GM23248 (cell line): ENCODE measurements around the gene SPEF2. TPM values are rescaled to one million over a fixed set of nuclear protein-coding genes. Genes with fewer than 3 reads are reported as not detected.

Source experiments
- DNase-seq: peaks from one replicate; pipeline ENCODE4 v3.0.0-alpha.2; 2015
- H2AFZ ChIP-seq: fragments of 200-600 bp; sonication (generic); 2 replicates; pipeline ENCODE4 v1.6.1; 2016; ENCODE audit warnings: antibody characterized with exemption
- H3F3A ChIP-seq: fragments of 200-600 bp; sonication (generic); 2 replicates; pipeline ENCODE4 v1.6.1; 2016; ENCODE audit warnings: mild to moderate bottlenecking, antibody characterized with exemption, mixed run types; ENCODE audit not compliant: insufficient read depth
- H3K27ac ChIP-seq: fragments of 200-600 bp; sonication (generic); 2 replicates; pipeline ENCODE4 v1.5.1; 2016; ENCODE audit warnings: mild to moderate bottlenecking
- H3K27me3 ChIP-seq: fragments of 200-600 bp; sonication (generic); replicated peaks from 2 replicates; pipeline ENCODE4 v1.6.1; 2016; ENCODE audit warnings: mild to moderate bottlenecking; ENCODE audit not compliant: insufficient read depth
- H3K36me3 ChIP-seq: fragments of 200-600 bp; sonication (generic); 2 replicates; pipeline ENCODE4 v1.6.1; 2016; ENCODE audit warnings: low read depth, mild to moderate bottlenecking
- H3K4me1 ChIP-seq: fragments of 200-600 bp; sonication (generic); 2 replicates; pipeline ENCODE4 v1.6.1; 2016; ENCODE audit warnings: mild to moderate bottlenecking; ENCODE audit not compliant: insufficient read depth
- H3K4me2 ChIP-seq: fragments of 200-600 bp; sonication (generic); one replicate; pipeline ENCODE4 v1.6.1; 2016; ENCODE audit warnings: mild to moderate bottlenecking; ENCODE audit not compliant: unreplicated experiment
- H3K4me3 ChIP-seq: fragments of 200-600 bp; sonication (generic); 2 replicates; pipeline ENCODE4 v1.5.1; 2016; ENCODE audit warnings: mild to moderate bottlenecking
- H3K79me2 ChIP-seq: fragments of 200-600 bp; sonication (generic); 2 replicates; pipeline ENCODE4 v1.6.1; 2016; ENCODE audit warnings: mild to moderate bottlenecking; ENCODE audit not compliant: insufficient read depth
- H3K9ac ChIP-seq: fragments of 200-600 bp; sonication (generic); 2 replicates; pipeline ENCODE4 v1.6.1; 2016; ENCODE audit warnings: mild to moderate bottlenecking
- H3K9me2 ChIP-seq: fragments of 200-600 bp; sonication (generic); 2 replicates; pipeline ENCODE4 v1.6.1; 2016; ENCODE audit warnings: mixed run types, mild to moderate bottlenecking, moderate library complexity; ENCODE audit not compliant: insufficient read depth
- H3K9me3 ChIP-seq: fragments of 200-600 bp; sonication (generic); one replicate; pipeline ENCODE4 v1.6.1; 2017; ENCODE audit warnings: low read depth
- H4K20me1 ChIP-seq: fragments of 200-600 bp; sonication (generic); 2 replicates; pipeline ENCODE4 v1.6.0; 2016; ENCODE audit not compliant: insufficient read depth
- EZH2 ChIP-seq: fragments of 200-600 bp; sonication (generic); IDR thresholded peaks from 2 replicates; pipeline ENCODE4 v1.6.1; 2018; ENCODE audit warnings: antibody characterized with exemption, mild to moderate bottlenecking; ENCODE audit not compliant: insufficient read depth, poor library complexity, severe bottlenecking
- EZH2phosphoT487 ChIP-seq: fragments of 200-600 bp; sonication (generic); IDR thresholded peaks from 2 replicates; pipeline ENCODE4 v1.6.1; 2018; ENCODE audit warnings: antibody characterized with exemption, moderate library complexity, mild to moderate bottlenecking, low read depth; ENCODE audit not compliant: insufficient read depth
- WGBS, 2 experiments: methylation state at CpG; one replicate each; pipeline ENCODE4 v1.1.6; 2015 to 2017; ENCODE audit warnings: low lambda C conversion rate in 2 of 2, low coverage in 1 of 2; ENCODE audit errors: missing lambda C conversion rate in 2 of 2; 5-methylcytosine and 5-hydroxymethylcytosine counted together
- in situ Hi-C: fragments of 300-500 bp; cut with MboI; formaldehyde crosslinking; loops from 2 replicates; pipeline ENCODE4 v1.15.0; 2020
- polyA plus RNA-seq: library from polyadenylated mRNA; unstranded; fragments of >200 nt; fragmentation: Nextera tagmentation; extraction: Ambion mirVana; gene quantifications from 2 replicates; pipeline ENCODE4 v1.2.1, GENCODE V29; 2016
- total RNA-seq: library from RNA; depleted of rRNA; stranded (reverse); fragments of >200 nt; shearing (Covaris generic); gene quantifications from 2 replicates; pipeline ENCODE4 v1.2.3, GENCODE V29; 2014

SPEF2 gene
- total and polyA plus RNA-seq, 2 experiments from 2014 or later: 5.3 to 6.7 TPM

- TF ChIP-seq EZH2phosphoT487: no peak
- TF ChIP-seq EZH2: no peak
- no peak overlapping the region for H3K4me3 ChIP-seq
- H3K27ac ChIP-seq: no peak overlapping the region
- no peaks in the 10 kb centered on the region for H3K79me2 ChIP-seq
- in situ Hi-C loops: loop anchor here (25.0 kb wide), 1 partner anchor 560 kb away; no protein-coding TSS in a partner anchor
- no peaks in the 10 kb centered on the region for H4K20me1 ChIP-seq
- no peaks in the 10 kb centered on the region for H3K4me1 ChIP-seq
- H2AFZ ChIP-seq: no peak overlapping the region
- H3F3A ChIP-seq: no peaks in the 10 kb centered on the region
- H3K36me3 ChIP-seq: no peaks in the 10 kb centered on the region
- DNase-seq: no peak
- 100% methylated on average over 1 of the region's 1 CpG for WGBS, 2 experiments
- H3K9ac ChIP-seq: no peak overlapping the region
- no peaks in the 10 kb centered on the region for H3K9me2 ChIP-seq
- H3K4me2 ChIP-seq: no peak overlapping the region
- no peaks in the 10 kb centered on the region for H3K27me3 ChIP-seq
- no peaks in the 10 kb centered on the region for H3K9me3 ChIP-seq
These were observed 30.0 kb downstream of the SPEF2 start for GRCh38 chr5:35647712-35648111.

DNA sequence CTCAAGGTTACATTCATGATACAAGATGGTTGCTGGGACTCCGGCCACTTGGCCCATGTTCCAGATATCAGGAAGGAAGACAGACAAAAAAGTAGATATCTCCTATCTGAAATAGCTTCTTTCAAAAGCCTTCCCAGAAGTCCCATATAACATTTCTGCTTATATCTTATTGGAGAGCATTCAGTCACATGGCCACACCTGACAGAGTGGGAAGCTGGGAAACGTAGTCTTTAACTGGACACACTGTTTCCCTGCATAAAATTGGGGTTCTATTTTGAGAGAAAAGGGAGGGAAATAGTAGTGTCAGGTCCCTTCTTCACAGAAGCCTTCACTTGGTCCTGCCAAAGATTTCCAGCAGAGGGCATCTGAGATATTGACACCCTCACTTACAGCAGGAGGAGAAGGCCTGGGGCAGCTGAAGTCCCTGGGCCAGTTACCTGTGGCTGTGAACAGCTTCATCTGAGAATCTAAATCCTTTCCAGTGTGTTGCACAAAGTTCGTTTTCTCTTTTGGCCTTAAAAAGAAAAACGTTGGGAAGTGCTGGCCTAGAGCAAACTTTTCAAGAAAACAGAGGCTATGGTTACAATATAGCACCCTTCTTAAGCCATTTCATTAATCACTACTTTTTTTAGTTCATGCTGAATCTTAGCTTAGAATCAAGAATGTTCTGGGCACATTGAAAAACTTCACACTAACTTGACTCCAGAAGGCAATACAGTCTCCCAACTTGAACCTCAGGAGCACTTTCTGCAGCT, 33.5 kb downstream of the SPEF2 start:
- in situ Hi-C loops: loop anchor here (5.0 kb wide), 1 partner anchor 271 kb away; no protein-coding TSS in a partner anchor
- 35 to 37% methylated on average over 4 of the region's 4 CpGs for WGBS, 2 experiments
- no peak overlapping the region for H3K27ac ChIP-seq

GRCh38 chr5:35656721-35657120, 39.1 kb downstream of the SPEF2 start:
- Histone ChIP-seq H3K27me3 (no peaks in the 10 kb centered on the region), H3K79me2 (no peaks in the 10 kb centered on the region), H3K9ac (no peak overlapping the region), H3K27ac (no peak overlapping the region), H3K4me1 (peaks cover 8% of the 10 kb centered on the region), H3K9me2 (no peaks in the 10 kb centered on the region; the same call in 1 of the 2 replicates), H3K4me2 (peak overlapping the region; percentile 5), H2AFZ (peak overlapping the region; percentile 41; the same call in 1 of the 2 replicates), H4K20me1 (no peaks in the 10 kb centered on the region), H3K9me3 (no peaks in the 10 kb centered on the region), H3K36me3 (no peaks in the 10 kb centered on the region), H3K4me3 (no peak overlapping the region), H3F3A (no peaks in the 10 kb centered on the region)
- peak; percentile 45 for DNase-seq
- TF ChIP-seq EZH2phosphoT487 (no peak), EZH2 (no peak)
- in situ Hi-C loops: no loop called here

More for the DNA sequence above, 33.5 kb downstream of the SPEF2 start:
- Histone ChIP-seq H3K9me3 (no peaks in the 10 kb centered on the region), H3K9me2 (no peaks in the 10 kb centered on the region), H4K20me1 (no peaks in the 10 kb centered on the region), H3F3A (no peaks in the 10 kb centered on the region), H3K4me1 (no peaks in the 10 kb centered on the region), H3K4me2 (no peak overlapping the region), H3K27me3 (no peaks in the 10 kb centered on the region), H3K79me2 (no peaks in the 10 kb centered on the region), H3K4me3 (no peak overlapping the region), H3K9ac (no peak overlapping the region), H2AFZ (no peak overlapping the region), H3K36me3 (no peaks in the 10 kb centered on the region)
- peak; percentile 67 for DNase-seq
- no peak for TF ChIP-seq EZH2phosphoT487
- TF ChIP-seq EZH2: no peak

DNA sequence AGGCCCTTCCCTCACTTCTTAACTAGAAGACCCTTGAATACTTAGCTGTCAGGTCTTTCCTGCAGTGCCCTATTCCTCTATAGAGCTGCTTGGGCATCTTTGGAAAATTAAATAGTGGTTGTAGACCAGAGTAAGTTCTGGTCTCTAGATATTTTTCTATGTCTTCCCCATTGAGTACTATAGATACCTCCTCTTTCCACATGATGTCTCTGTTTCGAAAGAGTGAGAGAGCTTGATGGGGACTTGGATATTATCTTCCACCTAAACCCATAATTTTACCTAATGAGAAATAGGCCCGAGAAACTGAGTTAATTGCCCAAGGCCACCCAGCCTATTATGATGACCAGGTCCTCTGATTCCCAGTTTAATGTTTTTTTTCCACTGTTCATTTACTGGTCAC, 40.2 kb downstream of the SPEF2 start:
- no peak for TF ChIP-seq EZH2phosphoT487
- no peak for TF ChIP-seq EZH2
- H3K9me3 ChIP-seq: no peaks in the 10 kb centered on the region
- H3K36me3 ChIP-seq: no peaks in the 10 kb centered on the region
- H4K20me1 ChIP-seq: no peaks in the 10 kb centered on the region
- WGBS, 2 experiments: 95 to 98% methylated on average over 2 of the region's 2 CpGs
- H3K9ac ChIP-seq: no peak overlapping the region
- no peak overlapping the region for H2AFZ ChIP-seq
- H3K79me2 ChIP-seq: no peaks in the 10 kb centered on the region
- peaks cover 8% of the 10 kb centered on the region for H3K4me1 ChIP-seq
- no peaks in the 10 kb centered on the region for H3F3A ChIP-seq
- in situ Hi-C loops: no loop called here
- H3K27me3 ChIP-seq: no peaks in the 10 kb centered on the region
- DNase-seq: no peak
- H3K27ac ChIP-seq: no peak overlapping the region
- no peaks in the 10 kb centered on the region; the same call in 1 of the 2 replicates for H3K9me2 ChIP-seq
- no peak overlapping the region for H3K4me2 ChIP-seq
- no peak overlapping the region for H3K4me3 ChIP-seq

DNA sequence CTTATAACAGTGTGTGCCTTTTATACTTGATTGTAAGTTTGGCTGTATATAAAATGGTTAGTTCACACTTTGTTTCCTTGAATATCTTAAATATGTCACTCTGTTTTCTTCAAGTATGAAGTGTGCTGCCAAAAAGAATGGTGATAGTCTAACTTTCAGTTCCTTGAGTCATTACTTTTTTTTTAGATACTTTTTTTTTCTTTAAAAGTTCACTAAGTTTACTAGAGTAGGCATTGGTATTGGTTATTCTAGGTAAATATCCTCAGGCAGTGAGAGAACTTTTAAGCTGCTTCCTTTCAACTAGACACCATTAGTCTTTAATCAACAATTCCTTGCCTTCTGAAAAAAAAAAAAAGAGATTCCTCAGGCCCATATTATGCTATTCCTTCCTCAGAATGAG, 41.9 kb downstream of the SPEF2 start:
- Histone ChIP-seq H3K27me3 (no peaks in the 10 kb centered on the region), H4K20me1 (no peaks in the 10 kb centered on the region), H3K9me2 (peaks cover 6% of the 10 kb centered on the region; the same call in 1 of the 2 replicates), H3K36me3 (no peaks in the 10 kb centered on the region), H3K9ac (no peak overlapping the region), H2AFZ (no peak overlapping the region), H3K4me2 (no peak overlapping the region), H3K4me1 (peaks cover 8% of the 10 kb centered on the region), H3K4me3 (no peak overlapping the region), H3F3A (no peaks in the 10 kb centered on the region), H3K79me2 (no peaks in the 10 kb centered on the region), H3K27ac (no peak overlapping the region), H3K9me3 (no peaks in the 10 kb centered on the region)
- in situ Hi-C loops: no loop called here
- no peak for TF ChIP-seq EZH2phosphoT487
- TF ChIP-seq EZH2: no peak
- DNase-seq: no peak
